Measurements from ENCODE around the gene RAPGEF1.
"Not testable (repeated sequence)": the region's sequence is repeated elsewhere in the genome, so short reads cannot be mapped to it uniquely, and the experiment has no call there.

The RAPGEF1 gene

GRCh38 chr9:131762356-131762932 lies 22.6 kb upstream of the RAPGEF1 start:
- no peak for DNase-seq (ENCODE audit: low read depth)
- peak; percentile 80 for TF ChIP-seq CTCF (IDR thresholded peaks at IDR 0.05; ENCODE audit: low read depth, low read length, missing control alignments)
- H3K4me3 ChIP-seq (ENCODE audit: low read depth, low read length) = no peak overlapping the region

GRCh38 chr9:131759017-131759647 lies 19.3 kb upstream of the RAPGEF1 start:
- TF ChIP-seq CTCF (IDR thresholded peaks at IDR 0.05; ENCODE audit: low read depth, low read length, missing control alignments) = no peak
- DNase-seq (ENCODE audit: low read depth) = no peak

GRCh38 chr9:131757549-131757948 lies 17.7 kb upstream of the RAPGEF1 start:
- TF ChIP-seq CTCF (IDR thresholded peaks at IDR 0.05; ENCODE audit: low read depth, low read length, missing control alignments) = no peak
- no peak for DNase-seq (ENCODE audit: low read depth)

More at GRCh38 chr9:131759017-131759647, 19.3 kb upstream of the RAPGEF1 start:
- H3K4me3 ChIP-seq (ENCODE audit: low read depth, low read length) = no peak overlapping the region

GRCh38 chr9:131755541-131756198 lies 15.8 kb upstream of the RAPGEF1 start:
- DNase-seq (ENCODE audit: low read depth) = no peak
- H3K4me3 ChIP-seq (ENCODE audit: low read depth, low read length) = no peak overlapping the region
- TF ChIP-seq CTCF (IDR thresholded peaks at IDR 0.05; ENCODE audit: low read depth, low read length, missing control alignments) = peak; percentile 97

More at GRCh38 chr9:131757549-131757948, 17.7 kb upstream of the RAPGEF1 start:
- no peak overlapping the region for H3K4me3 ChIP-seq (ENCODE audit: low read depth, low read length)

GRCh38 chr9:131754846-131755245 lies 15.0 kb upstream of the RAPGEF1 start:
- H3K4me3 ChIP-seq (ENCODE audit: low read depth, low read length) = no peak overlapping the region
- no peak for TF ChIP-seq CTCF (IDR thresholded peaks at IDR 0.05; ENCODE audit: low read depth, low read length, missing control alignments)
- no peak for DNase-seq (ENCODE audit: low read depth)

- DNase-seq (ENCODE audit: low read depth) = not testable (repeated sequence)
Measured at GRCh38 chr9:131753751-131754150, 13.9 kb upstream of the RAPGEF1 start.

GRCh38 chr9:131752231-131752884 lies 12.5 kb upstream of the RAPGEF1 start:
- no peak overlapping the region for H3K4me3 ChIP-seq (ENCODE audit: low read depth, low read length)
- no peak for TF ChIP-seq CTCF (IDR thresholded peaks at IDR 0.05; ENCODE audit: low read depth, low read length, missing control alignments)

More at GRCh38 chr9:131753751-131754150, 13.9 kb upstream of the RAPGEF1 start:
- not testable (repeated sequence) for H3K4me3 ChIP-seq (ENCODE audit: low read depth, low read length)

More at GRCh38 chr9:131752231-131752884, 12.5 kb upstream of the RAPGEF1 start:
- DNase-seq (ENCODE audit: low read depth) = no peak
